AG04450 (cell line): ENCODE measurements around the gene SLIT1. TPM values are rescaled to one million over a fixed set of nuclear protein-coding genes. Genes with fewer than 3 reads are reported as not detected.

Experiments
- CTCF ChIA-PET: fragments of 300-600, 350-600 bp; formaldehyde crosslinking; extraction: SDS; loops from one replicate; lab custom pipeline; 2022; ENCODE audit warnings: antibody characterized with exemption, inconsistent platforms; lab: Charles Lee
- POLR2A ChIA-PET: fragments of 350-600 bp; formaldehyde crosslinking; extraction: SDS; loops from one replicate; lab custom pipeline; 2021; ENCODE audit warnings: antibody characterized with exemption, inconsistent platforms; lab: Yijun Ruan, JAX
- DNase-seq: peaks from one replicate; pipeline ENCODE4 v3.0.0-alpha.2; 2011; ENCODE audit warnings: low read depth, low spot score
- H3K27ac ChIP-seq: one replicate; pipeline ENCODE4 v1.5.1; 2012; ENCODE audit warnings: low read depth, low read length, control low read depth
- H3K27me3 ChIP-seq: one replicate; pipeline ENCODE4 v1.6.0; 2012; ENCODE audit warnings: low read length; ENCODE audit not compliant: control insufficient read depth, insufficient read depth
- H3K4me3 ChIP-seq: 2 replicates; pipeline ENCODE4 v1.5.1; 2011; ENCODE audit warnings: mild to moderate bottlenecking, low read depth, low read length, control low read depth
- H3K9me3 ChIP-seq: 2 replicates; pipeline ENCODE4 v1.5.1; 2012; ENCODE audit warnings: low read length; ENCODE audit not compliant: control insufficient read depth, insufficient read depth
- polyA plus RNA-seq: library from polyadenylated mRNA; depleted of rRNA; stranded (reverse); fragments of >200 nt; gene quantifications from 2 replicates; pipeline ENCODE4 v1.2.3, GENCODE V29; 2011
- TF ChIP-seq, protein P1 (sequence below): IDR thresholded peaks from 2 replicates; pipeline ENCODE4 v1.5.1; 2011; ENCODE audit warnings: low read depth, low read length, control low read depth, inconsistent platforms

SLIT1 gene
- polyA plus RNA-seq, 1 experiment: 0.01 TPM

DNA sequence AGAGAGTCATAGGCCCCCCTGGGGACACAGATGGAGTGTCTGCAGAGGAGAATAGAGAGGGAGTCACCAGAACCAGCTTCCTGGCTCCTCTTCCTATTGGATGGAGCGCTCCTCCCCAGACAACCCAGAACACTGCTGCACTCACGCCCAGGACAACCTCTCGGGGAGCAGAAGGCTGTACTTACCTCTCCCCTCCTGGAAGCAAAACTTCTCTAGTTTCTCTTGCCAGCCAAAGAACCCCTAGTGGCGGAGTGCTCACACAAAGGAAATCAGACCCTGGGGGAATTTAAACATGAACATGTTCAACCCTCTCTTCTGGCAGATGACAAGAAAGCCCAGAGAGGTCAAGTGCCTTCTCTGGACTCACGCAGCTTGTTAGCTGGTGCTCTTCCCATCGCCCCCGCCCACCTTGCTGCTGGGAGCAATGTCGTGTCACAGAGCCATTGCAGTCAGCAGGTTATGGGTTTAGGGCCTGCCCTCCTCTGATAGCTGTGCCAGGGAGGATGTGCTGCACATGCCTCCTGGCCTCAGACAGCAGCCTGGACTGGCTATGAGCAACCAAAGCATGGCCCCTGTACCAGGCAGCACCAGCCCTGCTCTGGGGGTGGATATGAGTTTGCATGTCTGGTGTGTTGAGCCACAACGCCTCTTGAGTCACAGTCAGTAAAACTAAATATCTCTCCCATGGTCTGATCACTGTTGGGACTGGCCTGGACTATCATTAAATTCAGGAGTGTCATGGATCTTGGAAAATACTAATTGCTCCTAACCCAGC, 84.4 kb downstream of the SLIT1 start:
- no peaks in the 10 kb centered on the region for H3K9me3 ChIP-seq
- ChIA-PET CTCF (no interaction called here), POLR2A (no interaction called here)
- TF ChIP-seq, protein P1, sequence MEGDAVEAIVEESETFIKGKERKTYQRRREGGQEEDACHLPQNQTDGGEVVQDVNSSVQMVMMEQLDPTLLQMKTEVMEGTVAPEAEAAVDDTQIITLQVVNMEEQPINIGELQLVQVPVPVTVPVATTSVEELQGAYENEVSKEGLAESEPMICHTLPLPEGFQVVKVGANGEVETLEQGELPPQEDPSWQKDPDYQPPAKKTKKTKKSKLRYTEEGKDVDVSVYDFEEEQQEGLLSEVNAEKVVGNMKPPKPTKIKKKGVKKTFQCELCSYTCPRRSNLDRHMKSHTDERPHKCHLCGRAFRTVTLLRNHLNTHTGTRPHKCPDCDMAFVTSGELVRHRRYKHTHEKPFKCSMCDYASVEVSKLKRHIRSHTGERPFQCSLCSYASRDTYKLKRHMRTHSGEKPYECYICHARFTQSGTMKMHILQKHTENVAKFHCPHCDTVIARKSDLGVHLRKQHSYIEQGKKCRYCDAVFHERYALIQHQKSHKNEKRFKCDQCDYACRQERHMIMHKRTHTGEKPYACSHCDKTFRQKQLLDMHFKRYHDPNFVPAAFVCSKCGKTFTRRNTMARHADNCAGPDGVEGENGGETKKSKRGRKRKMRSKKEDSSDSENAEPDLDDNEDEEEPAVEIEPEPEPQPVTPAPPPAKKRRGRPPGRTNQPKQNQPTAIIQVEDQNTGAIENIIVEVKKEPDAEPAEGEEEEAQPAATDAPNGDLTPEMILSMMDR: no peak
- H3K27ac ChIP-seq: no peak overlapping the region
- H3K4me3 ChIP-seq: no peak overlapping the region
- DNase-seq: no peak
- H3K27me3 ChIP-seq: peaks cover 23% of the 10 kb centered on the region

DNA sequence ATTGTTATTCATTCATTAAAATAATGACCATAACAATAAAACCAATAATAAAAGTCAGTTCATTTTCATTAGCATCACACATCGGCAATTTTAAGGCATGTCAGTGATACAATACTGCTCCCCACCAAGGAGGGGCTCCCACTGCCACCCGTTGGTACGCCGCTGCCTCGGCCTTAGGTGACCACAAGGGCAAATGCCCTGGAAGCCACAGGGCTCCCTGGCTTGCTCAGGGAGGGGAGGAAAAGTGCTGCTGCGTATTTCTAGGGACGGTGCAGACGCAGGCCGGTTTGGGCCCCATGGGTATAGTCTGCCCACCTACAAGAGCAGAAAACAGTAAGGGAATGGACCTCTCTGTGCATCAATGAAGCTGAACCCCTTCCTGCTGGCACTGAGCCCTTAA, 85.1 kb downstream of the SLIT1 start:
- ChIA-PET POLR2A (no interaction called here), CTCF (interaction anchor here (1.7 kb wide), 1 partner anchor 109 kb away, joined by 4 read pairs; no protein-coding TSS in a partner anchor)
- Histone ChIP-seq H3K9me3 (no peaks in the 10 kb centered on the region), H3K27me3 (peaks cover 23% of the 10 kb centered on the region), H3K4me3 (no peak overlapping the region), H3K27ac (no peak overlapping the region)
- TF ChIP-seq, protein P1: no peak
- no peak for DNase-seq

DNA sequence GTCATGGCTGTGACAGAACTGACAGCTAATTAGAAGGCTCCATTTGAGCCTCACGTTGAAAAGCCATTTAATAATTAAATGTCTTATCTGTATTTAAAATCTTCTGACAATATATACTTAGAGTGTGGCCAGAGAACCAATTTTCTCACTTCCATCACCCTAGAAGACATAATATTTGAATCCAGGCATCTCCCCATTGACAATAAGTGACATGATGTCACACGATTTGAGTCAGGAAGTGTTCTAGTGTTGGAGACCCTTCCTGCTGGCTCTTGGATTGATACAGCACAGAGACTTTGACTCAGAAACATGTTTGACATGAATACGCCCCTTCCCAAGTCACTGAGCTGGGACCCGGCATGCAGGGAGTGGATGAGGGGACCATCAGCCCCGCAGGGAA, 85.9 kb downstream of the SLIT1 start:
- no peak overlapping the region for H3K4me3 ChIP-seq
- peaks cover 29% of the 10 kb centered on the region for H3K27me3 ChIP-seq
- ChIA-PET CTCF (interaction anchor here (1.7 kb wide), 1 partner anchor 110 kb away, joined by 4 read pairs; no protein-coding TSS in a partner anchor), POLR2A (no interaction called here)
- TF ChIP-seq, protein P1: no peak
- DNase-seq: no peak
- no peak overlapping the region for H3K27ac ChIP-seq
- no peaks in the 10 kb centered on the region for H3K9me3 ChIP-seq

DNA sequence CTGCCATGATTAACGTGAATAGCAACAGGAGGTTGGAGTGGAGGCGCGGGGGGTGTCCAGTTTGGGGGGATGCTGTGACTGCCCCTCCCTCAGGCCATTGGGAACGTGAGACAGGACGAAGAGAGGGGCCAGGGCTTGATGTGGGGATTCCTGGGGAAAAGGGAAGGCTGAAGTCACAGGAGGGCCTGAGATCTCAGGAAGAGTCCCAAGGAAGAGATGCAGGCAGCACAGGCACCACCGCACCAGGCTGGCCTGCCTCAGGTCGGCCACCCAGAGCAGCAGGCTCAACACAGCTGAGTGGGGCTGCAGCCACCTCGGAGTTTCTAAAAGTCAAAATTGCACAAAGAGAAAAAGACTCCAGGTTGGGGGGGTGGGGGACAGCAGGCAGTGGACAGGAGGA, 86.7 kb downstream of the SLIT1 start:
- Histone ChIP-seq H3K27me3 (peaks cover 33% of the 10 kb centered on the region), H3K4me3 (no peak overlapping the region), H3K27ac (no peak overlapping the region), H3K9me3 (no peaks in the 10 kb centered on the region)
- POLR2A ChIA-PET: no interaction called here
- CTCF ChIA-PET: interaction anchor here (0.6 to 1.7 kb wide), 2 partner anchors 18 to 111 kb away, joined by 3 to 4 read pairs; no protein-coding TSS in a partner anchor
- TF ChIP-seq, protein P1: no peak
- no peak for DNase-seq

DNA sequence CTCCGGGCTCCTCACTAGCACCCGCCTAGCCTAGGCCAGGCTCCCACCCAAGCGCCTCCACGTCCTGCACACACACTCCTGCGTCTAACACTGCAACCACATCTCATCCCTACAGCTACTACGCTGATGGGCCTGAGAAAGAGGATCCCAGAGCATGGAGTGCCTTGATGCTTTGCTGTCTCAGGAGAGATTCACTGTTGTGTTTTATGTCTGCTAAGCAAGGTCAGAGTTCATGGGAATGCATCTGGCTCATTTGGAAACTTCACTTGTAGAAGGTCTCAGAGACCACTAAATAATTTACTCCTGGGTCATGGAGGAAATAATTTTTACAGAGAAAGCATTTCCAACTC, 88.7 kb downstream of the SLIT1 start:
- H3K27me3 ChIP-seq: peaks cover 47% of the 10 kb centered on the region
- no peaks in the 10 kb centered on the region for H3K9me3 ChIP-seq
- H3K27ac ChIP-seq: no peak overlapping the region
- TF ChIP-seq, protein P1: no peak
- ChIA-PET POLR2A (no interaction called here), CTCF (interaction anchor here (0.7 kb wide), 1 partner anchor 24 kb away, joined by 3 read pairs; no protein-coding TSS in a partner anchor)
- H3K4me3 ChIP-seq: no peak overlapping the region
- DNase-seq: no peak
